HG02981 (cell line): ENCODE data around the gene USHBP1.

Experiments
- ATAC-seq: cut with Tn5 transposase; IDR thresholded peaks from one replicate; pipeline ENCODE4 v1.9.1; 2021; ENCODE audit warnings: mild to moderate bottlenecking, moderate library complexity; ENCODE audit not compliant: unreplicated experiment

The USHBP1 gene

GRCh38 chr19:17242431-17243208, 21.9 kb downstream of the USHBP1 start:
- no peak for ATAC-seq

- ATAC-seq: no peak
Observed at GRCh38 chr19:17240826-17241399, 23.6 kb downstream of the USHBP1 start.

- ATAC-seq: no peak
Observed at GRCh38 chr19:17240062-17240752, 24.3 kb downstream of the USHBP1 start.

- ATAC-seq: no peak
Observed at GRCh38 chr19:17237747-17238706, 26.5 kb downstream of the USHBP1 start.

- ATAC-seq: no peak
Observed at GRCh38 chr19:17236811-17237543, 27.6 kb downstream of the USHBP1 start.

GRCh38 chr19:17235971-17236777, 28.4 kb downstream of the USHBP1 start:
- ATAC-seq: peak; percentile 6

- peak; percentile 77 for ATAC-seq
Observed at GRCh38 chr19:17235300-17235970, 29.1 kb downstream of the USHBP1 start.

GRCh38 chr19:17234911-17235299, 29.6 kb downstream of the USHBP1 start:
- ATAC-seq: no peak

- no peak for ATAC-seq
Observed at GRCh38 chr19:17232258-17232657, 32.3 kb downstream of the USHBP1 start.

- no peak for ATAC-seq
Observed at GRCh38 chr19:17229890-17230289, 34.7 kb downstream of the USHBP1 start.

GRCh38 chr19:17227798-17228367, 36.7 kb downstream of the USHBP1 start:
- ATAC-seq: no peak

- ATAC-seq: peak; percentile 85
Observed at GRCh38 chr19:17226002-17226933, 38.3 kb downstream of the USHBP1 start, which contains the start of gene OCEL1. Gene OCEL1, plus strand, starts transcription at chr19:17226226. Its CDS starts 22 bp downstream, at chr19:17226248.

GRCh38 chr19:17225053-17225452, 39.5 kb downstream of the USHBP1 start:
- ATAC-seq: no peak

- no peak for ATAC-seq
Observed at GRCh38 chr19:17220207-17220758, 44.3 kb downstream of the USHBP1 start.

- no peak for ATAC-seq
Observed at GRCh38 chr19:17219286-17219685, 45.3 kb downstream of the USHBP1 start.

- ATAC-seq: no peak
Observed at GRCh38 chr19:17216058-17216670, 48.4 kb downstream of the USHBP1 start.
